ACC112 (cell line): Measurements from ENCODE around the gene PCK1.

Source experiments
- H2AFZ ChIP-seq: fragments of 200-600 bp; sonication (generic); one replicate; pipeline ENCODE4 v1.6.0; 2017; ENCODE audit warnings: antibody characterized with exemption, low read length; ENCODE audit not compliant: unreplicated experiment
- H3K27ac ChIP-seq: fragments of 200-600 bp; sonication (generic); 2 replicates; pipeline ENCODE4 v1.5.1; 2014; ENCODE audit warnings: low read depth, mild to moderate bottlenecking, antibody characterized with exemption, low read length, moderate library complexity
- H3K27me3 ChIP-seq: fragments of 200-600 bp; sonication (generic); 2 replicates; pipeline ENCODE4 v1.6.1; 2014; ENCODE audit warnings: mild to moderate bottlenecking, antibody characterized with exemption, low read length, moderate library complexity, mixed read lengths; ENCODE audit not compliant: insufficient read depth
- H3K36me3 ChIP-seq: fragments of 200-600 bp; sonication (generic); 2 replicates; pipeline ENCODE4 v1.6.1; 2016; ENCODE audit warnings: mild to moderate bottlenecking, antibody characterized with exemption, low read length, moderate library complexity, mixed read lengths; ENCODE audit not compliant: insufficient read depth
- H3K4me1 ChIP-seq: fragments of 200-600 bp; sonication (generic); one replicate; pipeline ENCODE4 v1.6.1; 2016; ENCODE audit warnings: low read length, mixed read lengths; ENCODE audit not compliant: insufficient read depth, unreplicated experiment, control insufficient read depth
- H3K4me3 ChIP-seq: fragments of 200-600 bp; sonication (generic); 2 replicates; pipeline ENCODE4 v1.5.1; 2014; ENCODE audit warnings: mild to moderate bottlenecking, low read depth, low read length
- H3K79me2 ChIP-seq: fragments of 200-600 bp; sonication (generic); one replicate; pipeline ENCODE4 v1.6.0; 2016; ENCODE audit warnings: low read length; ENCODE audit not compliant: control insufficient read depth, unreplicated experiment, insufficient read depth

Gene PCK1

GRCh38 chr20:57610261-57610952, 49.5 kb downstream of the PCK1 start:
- Histone ChIP-seq H3K27ac (no peak overlapping the region), H3K79me2 (no peaks in the 10 kb centered on the region), H3K27me3 (peaks cover 65% of the 10 kb centered on the region), H3K36me3 (no peaks in the 10 kb centered on the region), H2AFZ (no peak overlapping the region), H3K4me1 (no peaks in the 10 kb centered on the region), H3K4me3 (no peak overlapping the region)

GRCh38 chr20:57611586-57612311, 50.8 kb downstream of the PCK1 start:
- Histone ChIP-seq H3K36me3 (no peaks in the 10 kb centered on the region), H3K79me2 (no peaks in the 10 kb centered on the region), H3K27ac (no peak overlapping the region), H3K27me3 (peaks cover 56% of the 10 kb centered on the region), H3K4me3 (no peak overlapping the region), H2AFZ (no peak overlapping the region), H3K4me1 (no peaks in the 10 kb centered on the region)

GRCh38 chr20:57612436-57612835, 51.5 kb downstream of the PCK1 start:
- Histone ChIP-seq H3K4me3 (no peak overlapping the region), H3K79me2 (no peaks in the 10 kb centered on the region), H3K27ac (no peak overlapping the region), H3K36me3 (no peaks in the 10 kb centered on the region), H2AFZ (no peak overlapping the region), H3K27me3 (peaks cover 50% of the 10 kb centered on the region), H3K4me1 (no peaks in the 10 kb centered on the region)

DNA sequence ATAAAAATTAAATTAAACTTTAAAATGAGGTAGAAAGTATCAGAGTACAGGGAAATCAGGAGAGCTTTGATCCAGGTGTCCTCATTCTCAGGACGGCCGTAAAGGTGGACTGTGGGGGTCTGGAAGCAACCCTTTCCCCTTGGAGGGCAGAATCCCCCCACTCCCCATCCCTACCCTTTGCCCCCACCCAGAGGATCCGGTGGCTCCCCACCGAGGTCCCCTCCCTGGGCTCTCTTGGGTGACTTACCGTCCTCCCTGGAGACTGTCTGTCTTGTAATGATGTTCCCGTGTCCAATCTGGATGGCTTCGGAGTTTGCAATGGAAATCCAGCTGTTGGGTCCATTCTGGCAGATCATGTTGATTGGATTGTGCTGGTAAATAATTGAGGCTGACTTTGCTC, 52.0 kb downstream of the PCK1 start:
- Histone ChIP-seq H3K4me1 (peaks cover 2% of the 10 kb centered on the region), H3K79me2 (no peaks in the 10 kb centered on the region), H3K27ac (no peak overlapping the region), H2AFZ (no peak overlapping the region), H3K36me3 (no peaks in the 10 kb centered on the region), H3K4me3 (no peak overlapping the region), H3K27me3 (peaks cover 47% of the 10 kb centered on the region)

DNA sequence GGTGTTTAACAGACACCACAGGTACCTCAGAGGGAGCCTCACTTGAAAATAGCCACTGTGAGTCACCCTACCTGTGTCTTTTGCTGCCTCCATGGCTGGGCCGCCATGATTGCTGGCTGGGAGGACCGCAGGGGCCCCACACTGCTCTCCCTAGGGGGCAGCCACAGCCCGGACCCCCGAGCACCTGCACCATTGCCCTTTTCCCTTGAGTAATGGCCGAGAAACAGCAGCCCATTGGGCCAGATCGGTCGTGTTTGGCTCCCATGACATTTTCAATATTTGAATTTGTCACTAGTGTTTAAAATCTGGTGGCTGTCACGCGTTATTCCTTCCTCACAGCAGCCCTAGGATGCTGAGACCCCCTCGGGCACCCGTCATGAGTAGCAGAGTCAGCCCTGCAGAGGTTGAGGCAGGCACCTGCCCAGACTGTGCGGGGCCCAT, 52.6 kb downstream of the PCK1 start:
- H3K79me2 ChIP-seq = no peaks in the 10 kb centered on the region
- no peaks in the 10 kb centered on the region for H3K36me3 ChIP-seq
- H2AFZ ChIP-seq = no peak overlapping the region
- H3K27me3 ChIP-seq = peaks cover 47% of the 10 kb centered on the region
- H3K4me3 ChIP-seq = no peak overlapping the region
- peaks cover 4% of the 10 kb centered on the region for H3K4me1 ChIP-seq
- H3K27ac ChIP-seq = no peak overlapping the region

DNA sequence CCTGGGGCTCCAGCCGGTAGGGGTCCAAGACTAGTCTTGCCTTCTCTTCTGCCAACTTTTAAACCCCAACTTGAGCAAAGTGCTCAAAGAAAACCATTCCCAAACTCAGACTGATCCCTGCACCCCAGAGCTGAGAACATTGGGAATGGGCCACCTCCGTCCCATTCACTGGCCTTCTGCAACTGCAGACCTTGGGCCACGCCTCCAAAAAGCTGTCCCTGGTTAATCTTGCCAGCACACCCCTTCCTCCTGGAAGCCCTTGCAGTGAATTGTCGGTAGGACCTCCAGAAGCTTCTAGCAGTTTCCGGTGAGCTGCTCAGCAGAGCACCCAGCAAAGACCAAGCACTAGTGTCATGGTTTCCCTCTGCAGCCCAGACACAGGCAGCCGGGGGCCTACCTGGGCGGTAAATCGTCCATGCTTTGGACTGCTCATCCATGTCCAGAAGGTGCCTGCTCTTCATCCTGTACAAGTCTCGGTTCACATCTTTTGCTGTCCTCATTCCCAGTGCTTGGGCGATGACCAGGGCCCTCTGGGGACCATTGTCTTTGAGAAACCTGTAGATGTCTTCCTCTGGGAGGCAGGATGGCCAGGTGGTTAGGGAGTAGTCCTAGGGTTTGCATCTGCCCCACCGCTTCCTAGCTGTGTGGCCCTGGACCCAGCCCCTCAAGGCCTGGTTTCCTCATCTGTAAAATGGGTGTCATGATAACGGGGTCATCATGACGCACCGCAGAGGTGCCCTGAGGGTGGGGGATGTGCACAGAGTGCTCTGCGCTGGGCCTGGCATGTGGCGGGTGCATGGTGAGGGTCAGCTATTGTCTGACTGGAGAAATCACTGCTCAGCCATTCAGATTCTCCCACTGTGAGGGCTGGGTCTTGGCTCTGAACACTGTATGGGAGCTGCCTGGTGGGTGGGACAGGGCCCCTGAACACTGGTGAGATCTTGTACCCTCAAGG, 53.9 kb downstream of the PCK1 start:
- H3K4me3 ChIP-seq = no peak overlapping the region
- no peak overlapping the region for H2AFZ ChIP-seq
- H3K36me3 ChIP-seq = no peaks in the 10 kb centered on the region
- H3K4me1 ChIP-seq = peaks cover 4% of the 10 kb centered on the region
- H3K27me3 ChIP-seq = peaks cover 47% of the 10 kb centered on the region
- no peak overlapping the region for H3K27ac ChIP-seq
- no peaks in the 10 kb centered on the region for H3K79me2 ChIP-seq

GRCh38 chr20:57615445-57615811, 54.5 kb downstream of the PCK1 start:
- peaks cover 4% of the 10 kb centered on the region for H3K4me1 ChIP-seq
- no peak overlapping the region for H2AFZ ChIP-seq
- H3K27ac ChIP-seq = no peak overlapping the region
- peaks cover 40% of the 10 kb centered on the region for H3K27me3 ChIP-seq
- H3K79me2 ChIP-seq = no peaks in the 10 kb centered on the region
- no peak overlapping the region for H3K4me3 ChIP-seq
- no peaks in the 10 kb centered on the region for H3K36me3 ChIP-seq

GRCh38 chr20:57616143-57616951, 55.4 kb downstream of the PCK1 start:
- Histone ChIP-seq H3K27ac (no peak overlapping the region), H3K36me3 (no peaks in the 10 kb centered on the region), H3K27me3 (peaks cover 35% of the 10 kb centered on the region), H3K79me2 (no peaks in the 10 kb centered on the region), H2AFZ (no peak overlapping the region), H3K4me3 (no peak overlapping the region), H3K4me1 (peaks cover 4% of the 10 kb centered on the region)

GRCh38 chr20:57617079-57617795, 56.3 kb downstream of the PCK1 start:
- Histone ChIP-seq H3K4me3 (no peak overlapping the region), H2AFZ (no peak overlapping the region), H3K36me3 (no peaks in the 10 kb centered on the region), H3K4me1 (peaks cover 4% of the 10 kb centered on the region), H3K27ac (no peak overlapping the region), H3K27me3 (peaks cover 31% of the 10 kb centered on the region), H3K79me2 (no peaks in the 10 kb centered on the region)
